BE2C (cell line): ENCODE results near the gene B3GNT8.
A peak's percentile ranks its signal among the peaks of the same experiment; 100 is the strongest.

Experiments used
- DNase-seq: peaks from one replicate; pipeline ENCODE4 v3.0.0-alpha.2; 2020
- H3K27me3 ChIP-seq: fragments of 250-450 bp; sonication (Bioruptor Pico); 2 replicates; pipeline ENCODE4 v1.5.1; 2020; ENCODE audit warnings: mild to moderate bottlenecking
- H3K36me3 ChIP-seq: fragments of 250-450 bp; sonication (Bioruptor Pico); 2 replicates; pipeline ENCODE4 v1.5.1; 2020; ENCODE audit warnings: mild to moderate bottlenecking
- H3K4me1 ChIP-seq: fragments of 250-450 bp; sonication (Bioruptor Pico); 2 replicates; pipeline ENCODE4 v1.5.1; 2020
- H3K4me3 ChIP-seq: 2 replicates; pipeline ENCODE4 v1.5.1; 2011; ENCODE audit warnings: low read depth, low read length
- H3K9me3 ChIP-seq: fragments of 250-450 bp; sonication (Bioruptor Pico); 2 replicates; pipeline ENCODE4 v1.5.1; 2020
- CTCF ChIP-seq: IDR thresholded peaks from 2 replicates; pipeline ENCODE4 v1.5.1; 2012; ENCODE audit warnings: mild to moderate bottlenecking, low read depth, low read length

The B3GNT8 gene

GRCh38 chr19:41421973-41422372, 5.2 kb downstream of the B3GNT8 start:
- TF ChIP-seq CTCF, result no peak
- Histone ChIP-seq H3K4me1 (peaks cover 4% of the 10 kb centered on the region; the same call in 1 of the 2 replicates), H3K36me3 (peaks cover 33% of the 10 kb centered on the region), H3K9me3 (no peaks in the 10 kb centered on the region), H3K27me3 (no peaks in the 10 kb centered on the region), H3K4me3 (no peak overlapping the region)
- DNase-seq, result no peak

GRCh38 chr19:41421314-41421713, 5.9 kb downstream of the B3GNT8 start:
- Histone ChIP-seq H3K9me3 (no peaks in the 10 kb centered on the region), H3K4me1 (no peaks in the 10 kb centered on the region), H3K4me3 (no peak overlapping the region), H3K36me3 (peaks cover 32% of the 10 kb centered on the region), H3K27me3 (no peaks in the 10 kb centered on the region)
- no peak for DNase-seq
- TF ChIP-seq CTCF, result no peak

- Histone ChIP-seq H3K36me3 (peaks cover 34% of the 10 kb centered on the region), H3K4me3 (no peak overlapping the region), H3K4me1 (no peaks in the 10 kb centered on the region; the same call in 1 of the 2 replicates), H3K9me3 (no peaks in the 10 kb centered on the region), H3K27me3 (no peaks in the 10 kb centered on the region)
- TF ChIP-seq CTCF, result no peak
- no peak for DNase-seq
Measured at GRCh38 chr19:41420101-41420880, 6.9 kb downstream of the B3GNT8 start.

- no peak for TF ChIP-seq CTCF
- Histone ChIP-seq H3K4me3 (no peak overlapping the region), H3K9me3 (no peaks in the 10 kb centered on the region), H3K4me1 (peaks cover 11% of the 10 kb centered on the region), H3K36me3 (peaks cover 49% of the 10 kb centered on the region), H3K27me3 (no peaks in the 10 kb centered on the region)
- no peak for DNase-seq
Measured at GRCh38 chr19:41416194-41416674, 10.9 kb downstream of the B3GNT8 start.

GRCh38 chr19:41415154-41415571, 12.0 kb downstream of the B3GNT8 start:
- peaks cover 12% of the 10 kb centered on the region for H3K4me1 ChIP-seq
- H3K27me3 ChIP-seq, result no peaks in the 10 kb centered on the region
- no peak for TF ChIP-seq CTCF
- no peak overlapping the region for H3K4me3 ChIP-seq
- no peaks in the 10 kb centered on the region for H3K9me3 ChIP-seq
- peaks cover 51% of the 10 kb centered on the region for H3K36me3 ChIP-seq
- peak; percentile 67 for DNase-seq

- DNase-seq, result no peak
- TF ChIP-seq CTCF, result no peak
- Histone ChIP-seq H3K9me3 (no peaks in the 10 kb centered on the region), H3K4me1 (peaks cover 12% of the 10 kb centered on the region), H3K4me3 (no peak overlapping the region), H3K27me3 (no peaks in the 10 kb centered on the region), H3K36me3 (peaks cover 46% of the 10 kb centered on the region)
Measured at GRCh38 chr19:41414461-41414860, 12.7 kb downstream of the B3GNT8 start.
